Measurements from ENCODE around the gene HOXD10. TPM values are rescaled to one million over a fixed set of nuclear protein-coding genes. Genes with fewer than 3 reads are reported as not detected.

HOXD10 gene
- total RNA-seq, 1 donor from 2014 or later: 19.6 TPM

DNA sequence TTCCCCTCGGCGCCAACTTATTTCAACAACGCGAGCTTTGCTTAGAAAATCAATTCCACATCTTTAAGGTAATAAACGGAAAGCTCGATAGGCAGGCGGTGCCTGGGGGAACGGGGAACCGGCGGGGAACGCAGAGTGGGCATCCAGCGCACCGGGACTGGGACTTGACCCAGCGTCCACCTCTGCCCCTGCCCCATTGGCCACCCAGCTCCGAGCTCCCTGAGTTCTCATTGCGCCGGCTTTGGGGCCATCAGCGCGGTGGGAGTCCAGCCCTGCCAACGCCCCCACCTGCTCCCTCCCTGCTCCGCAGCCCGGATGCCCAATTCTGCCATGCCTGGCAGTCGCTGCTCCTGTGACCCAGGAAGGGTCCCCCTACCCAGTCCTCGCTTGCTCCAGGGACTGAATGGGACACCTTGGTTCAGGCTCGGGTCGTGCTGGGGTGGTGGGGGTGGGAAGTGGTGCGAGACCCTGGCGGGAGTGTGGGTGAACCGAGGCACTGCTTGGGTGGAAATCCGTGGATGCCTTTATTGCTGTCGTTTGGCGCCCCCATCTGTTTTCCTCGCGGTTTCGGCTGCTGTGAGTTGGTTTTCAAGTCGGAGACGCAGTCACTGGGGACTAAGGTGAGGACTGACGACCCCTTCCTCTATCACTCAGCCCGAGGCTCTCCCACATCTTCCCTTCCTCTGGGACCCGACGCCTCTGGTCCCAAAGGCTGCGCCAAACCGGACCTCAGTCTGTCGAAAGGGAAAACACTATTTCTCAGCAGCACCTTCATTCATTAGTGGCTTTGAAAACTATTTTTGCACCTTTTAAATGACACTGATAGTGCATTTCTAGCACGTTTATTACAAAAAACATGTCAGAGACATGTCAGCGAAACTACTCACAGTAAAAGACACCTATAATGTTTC lies 30.5 kb upstream of the HOXD10 start:
- H3K9me3 ChIP-seq: no peaks in the 10 kb centered on the region
- DNase-seq (ENCODE audit: extremely low spot score in 2 of 2): no peak
- peak overlapping the region; percentile 93 for H3K27ac ChIP-seq
- intact Hi-C loops (cut with DNase I): loop anchor here (5.0 to 10.0 kb wide), 2 partner anchors 399 to 1751 kb away; partner anchors contain the start of gene SP9
- no peaks in the 10 kb centered on the region for H3K36me3 ChIP-seq
- peak overlapping the region; percentile 49 to 52 for H3K4me3 ChIP-seq
- TF ChIP-seq POLR2A (IDR thresholded peaks at IDR 0.05): no peak
- TF ChIP-seq, protein P1, sequence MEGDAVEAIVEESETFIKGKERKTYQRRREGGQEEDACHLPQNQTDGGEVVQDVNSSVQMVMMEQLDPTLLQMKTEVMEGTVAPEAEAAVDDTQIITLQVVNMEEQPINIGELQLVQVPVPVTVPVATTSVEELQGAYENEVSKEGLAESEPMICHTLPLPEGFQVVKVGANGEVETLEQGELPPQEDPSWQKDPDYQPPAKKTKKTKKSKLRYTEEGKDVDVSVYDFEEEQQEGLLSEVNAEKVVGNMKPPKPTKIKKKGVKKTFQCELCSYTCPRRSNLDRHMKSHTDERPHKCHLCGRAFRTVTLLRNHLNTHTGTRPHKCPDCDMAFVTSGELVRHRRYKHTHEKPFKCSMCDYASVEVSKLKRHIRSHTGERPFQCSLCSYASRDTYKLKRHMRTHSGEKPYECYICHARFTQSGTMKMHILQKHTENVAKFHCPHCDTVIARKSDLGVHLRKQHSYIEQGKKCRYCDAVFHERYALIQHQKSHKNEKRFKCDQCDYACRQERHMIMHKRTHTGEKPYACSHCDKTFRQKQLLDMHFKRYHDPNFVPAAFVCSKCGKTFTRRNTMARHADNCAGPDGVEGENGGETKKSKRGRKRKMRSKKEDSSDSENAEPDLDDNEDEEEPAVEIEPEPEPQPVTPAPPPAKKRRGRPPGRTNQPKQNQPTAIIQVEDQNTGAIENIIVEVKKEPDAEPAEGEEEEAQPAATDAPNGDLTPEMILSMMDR (IDR thresholded peaks at IDR 0.05): peak in 2 of 3 experiments; percentile 28 to 45
- peak in 1 of 2 donors; percentile 60 for TF ChIP-seq POLR2AphosphoS5 (IDR thresholded peaks at IDR 0.05; ENCODE audit: insufficient read depth in 1 of 2, low read depth in 1 of 2)
- peaks cover 2% of the 10 kb centered on the region for H3K27me3 ChIP-seq
- H3K4me1 ChIP-seq: peaks cover 57% of the 10 kb centered on the region

DNA sequence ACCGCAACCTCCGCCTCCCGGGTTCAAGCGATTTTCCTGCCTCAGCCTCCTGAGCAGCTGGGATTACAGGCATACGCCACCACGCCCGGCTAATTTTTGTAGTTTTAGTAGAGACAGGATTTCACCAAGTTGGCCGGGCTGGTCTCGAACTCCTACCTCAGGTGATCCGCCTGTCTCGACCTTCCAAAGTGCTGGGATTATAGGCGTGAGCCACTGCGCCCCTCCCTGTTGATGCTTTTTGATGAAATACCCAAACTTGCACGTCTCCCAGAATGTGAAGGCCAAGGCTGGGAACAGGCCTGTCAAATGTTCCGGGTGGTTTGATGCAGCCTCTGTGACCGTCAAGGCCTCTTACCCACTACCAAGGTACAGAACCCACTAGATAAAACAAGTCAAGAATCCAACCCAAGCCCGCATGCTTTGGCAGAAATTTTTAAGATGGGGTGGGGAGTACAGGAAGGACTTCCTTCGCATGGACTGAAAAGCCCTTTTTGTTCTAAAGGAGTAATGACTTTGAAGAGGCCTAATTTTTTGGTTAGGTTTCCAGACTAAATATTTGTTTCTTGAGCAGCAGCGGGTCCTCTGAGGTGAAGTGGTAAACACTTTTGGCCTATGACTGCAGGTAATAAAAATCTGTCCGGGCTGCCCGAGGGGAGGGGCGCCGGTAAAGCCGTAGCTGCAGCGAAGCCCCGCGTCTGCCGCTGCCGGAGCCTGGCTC lies 29.1 kb upstream of the HOXD10 start:
- peak overlapping the region; percentile 46 to 48 for H3K4me3 ChIP-seq
- peaks cover 55% of the 10 kb centered on the region for H3K4me1 ChIP-seq
- no peaks in the 10 kb centered on the region for H3K36me3 ChIP-seq
- no peak for DNase-seq (ENCODE audit: extremely low spot score in 2 of 2)
- TF ChIP-seq POLR2AphosphoS5 (IDR thresholded peaks at IDR 0.05; ENCODE audit: insufficient read depth in 1 of 2, low read depth in 1 of 2): no peak
- TF ChIP-seq, protein P1 (IDR thresholded peaks at IDR 0.05): no peak
- no peak for TF ChIP-seq POLR2A (IDR thresholded peaks at IDR 0.05)
- intact Hi-C loops (cut with DNase I): loop anchor here (5.0 to 10.0 kb wide), 2 partner anchors 400 to 1753 kb away; partner anchors contain the start of gene SP9
- H3K27me3 ChIP-seq: no peaks in the 10 kb centered on the region
- peak overlapping the region; percentile 91 for H3K27ac ChIP-seq
- H3K9me3 ChIP-seq: no peaks in the 10 kb centered on the region

DNA sequence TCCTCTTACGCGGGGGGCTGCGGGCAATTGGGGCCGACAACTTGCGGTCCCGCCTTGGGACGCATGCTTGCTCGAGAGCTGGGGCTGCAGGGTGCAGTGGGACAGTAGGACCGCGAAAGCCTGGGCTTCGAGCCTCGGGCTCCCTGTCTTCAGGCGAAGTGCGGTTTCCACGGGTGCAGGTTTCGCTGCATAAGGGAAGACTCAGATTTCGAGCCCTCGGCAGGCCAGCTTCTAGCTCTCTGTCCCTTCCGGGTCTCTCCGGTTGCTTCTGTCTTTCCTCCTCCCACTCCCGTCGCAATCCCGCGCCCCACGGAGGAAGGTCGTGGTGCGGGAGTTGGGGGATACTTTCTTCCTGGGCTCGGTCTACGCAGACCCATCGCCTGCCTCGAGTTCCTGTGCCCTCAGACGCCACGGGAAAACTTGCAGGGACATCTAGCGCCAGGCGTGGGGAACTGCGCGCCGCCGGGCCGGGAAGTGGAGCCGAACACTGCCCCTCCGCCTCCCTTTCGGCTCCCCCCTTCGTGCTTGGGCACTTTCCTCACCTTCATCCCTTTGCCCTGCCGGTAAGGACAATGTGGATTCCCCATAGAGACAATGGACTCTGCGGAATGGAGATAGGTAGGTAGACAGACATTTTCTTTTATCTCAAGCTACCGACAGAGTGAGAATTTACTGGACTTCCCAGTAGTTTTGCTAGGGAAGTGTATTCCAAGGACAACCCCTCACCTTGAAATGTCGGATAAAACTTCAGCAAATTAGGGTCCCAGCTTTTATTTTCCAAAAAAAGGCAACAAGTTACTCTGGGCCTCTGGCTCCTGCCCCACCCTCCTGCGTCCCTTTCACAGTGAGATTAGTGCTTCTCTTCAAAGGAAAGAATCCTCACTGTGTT lies 28.3 kb upstream of the HOXD10 start:
- Histone ChIP-seq H3K27ac (peak overlapping the region; percentile 91), H3K9me3 (no peaks in the 10 kb centered on the region), H3K36me3 (no peaks in the 10 kb centered on the region), H3K27me3 (no peaks in the 10 kb centered on the region), H3K4me1 (peaks cover 48% of the 10 kb centered on the region), H3K4me3 (peak overlapping the region; percentile 46 to 48)
- intact Hi-C loops (cut with DNase I): loop anchor here (5.0 to 10.0 kb wide), 2 partner anchors 401 to 1753 kb away; partner anchors contain the start of gene SP9
- no peak for DNase-seq (ENCODE audit: extremely low spot score in 2 of 2)
- TF ChIP-seq POLR2AphosphoS5 (IDR thresholded peaks at IDR 0.05; ENCODE audit: insufficient read depth in 1 of 2, low read depth in 1 of 2) (peak in 1 of 2 donors; percentile 77), POLR2A (IDR thresholded peaks at IDR 0.05) (no peak)
- TF ChIP-seq, protein P1 (IDR thresholded peaks at IDR 0.05): peak; percentile 7 to 58 (median 57)

DNA sequence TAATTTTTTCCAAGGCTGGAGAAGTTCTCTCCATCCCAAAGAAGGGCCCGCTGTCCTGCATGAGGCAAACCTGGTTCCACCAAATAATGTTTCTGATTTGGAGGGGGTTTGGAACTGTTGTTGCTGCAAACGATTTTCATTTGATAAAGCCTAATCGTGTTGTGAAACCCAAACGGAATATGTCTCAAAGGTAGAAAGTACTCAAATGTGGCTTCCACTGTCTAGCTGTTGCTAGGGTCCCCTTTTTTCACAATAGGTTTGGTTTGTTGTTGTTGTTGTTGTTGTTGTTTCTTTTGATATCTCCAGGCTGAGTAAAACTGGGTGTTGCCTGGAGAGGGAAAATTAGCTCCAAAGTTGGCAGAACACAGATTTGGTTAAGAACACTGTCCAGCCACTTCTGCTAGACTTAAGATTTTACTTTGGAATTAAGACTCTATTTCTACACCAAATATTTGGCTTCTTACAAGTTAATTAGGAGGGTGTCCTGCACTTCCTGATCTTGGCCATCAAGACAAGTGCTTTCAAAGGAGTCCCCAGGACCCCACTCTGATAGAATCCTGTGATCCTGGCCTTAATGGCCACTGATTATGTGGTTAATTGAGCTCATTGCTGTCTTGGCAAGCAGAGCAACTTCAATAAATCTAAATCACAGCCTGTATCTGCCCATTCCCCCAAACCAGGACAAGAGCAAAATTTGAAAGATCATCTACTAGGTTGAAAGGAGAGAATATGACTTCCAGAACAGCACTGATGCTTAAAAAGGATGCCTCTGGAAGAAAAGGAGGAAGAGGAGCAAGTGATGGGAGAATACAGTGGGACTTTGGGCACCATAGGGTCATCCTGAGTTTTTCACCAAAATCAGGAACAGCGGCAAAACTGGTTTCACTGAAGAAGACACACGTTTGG lies 27.4 kb upstream of the HOXD10 start:
- Histone ChIP-seq H3K36me3 (no peaks in the 10 kb centered on the region), H3K9me3 (no peaks in the 10 kb centered on the region), H3K4me3 (peak overlapping the region; percentile 46 to 48), H3K27me3 (no peaks in the 10 kb centered on the region), H3K27ac (peak overlapping the region; percentile 91), H3K4me1 (peaks cover 41% of the 10 kb centered on the region)
- intact Hi-C loops (cut with DNase I): loop anchor here (5.0 to 10.0 kb wide), 2 partner anchors 402 to 1754 kb away; partner anchors contain the start of gene SP9
- no peak for DNase-seq (ENCODE audit: extremely low spot score in 2 of 2)
- TF ChIP-seq, protein P1 (IDR thresholded peaks at IDR 0.05): no peak
- TF ChIP-seq POLR2AphosphoS5 (IDR thresholded peaks at IDR 0.05; ENCODE audit: insufficient read depth in 1 of 2, low read depth in 1 of 2) (no peak), POLR2A (IDR thresholded peaks at IDR 0.05) (no peak)
